Adrenal gland (tissue), 5 donors: ENCODE data around the gene TADA2B.

Source experiments
- POLR2A ChIP-seq, 2 donors: fragments of 450-650 bp; IDR thresholded peaks; one replicate each; pipeline ENCODE4 v1.6.1; 2017; ENCODE audit warnings: antibody characterized with exemption in 2 of 2, mild to moderate bottlenecking in 2 of 2, moderate library complexity in 1 of 2
- TF ChIP-seq, protein P1 (sequence below), 6 experiments: fragments of 450-650 bp in 4 of 6; fragments of 200-600 bp in 2 of 6; sonication (generic) in 1 of 6; IDR thresholded peaks; 1 replicate in 5 of 6; 2 replicates in 1 of 6; pipeline versions ENCODE4 v1.5.1 to v1.8.0; 2016 to 2021; ENCODE audit warnings: antibody characterized with exemption in 6 of 6, mild to moderate bottlenecking in 2 of 6, moderate library complexity in 1 of 6
- donor health status: DM: no; HTN: no; CAD: no.

GRCh38 chr4:7041246-7041645 lies 1.9 kb upstream of the TADA2B start:
- TF ChIP-seq, protein P1, sequence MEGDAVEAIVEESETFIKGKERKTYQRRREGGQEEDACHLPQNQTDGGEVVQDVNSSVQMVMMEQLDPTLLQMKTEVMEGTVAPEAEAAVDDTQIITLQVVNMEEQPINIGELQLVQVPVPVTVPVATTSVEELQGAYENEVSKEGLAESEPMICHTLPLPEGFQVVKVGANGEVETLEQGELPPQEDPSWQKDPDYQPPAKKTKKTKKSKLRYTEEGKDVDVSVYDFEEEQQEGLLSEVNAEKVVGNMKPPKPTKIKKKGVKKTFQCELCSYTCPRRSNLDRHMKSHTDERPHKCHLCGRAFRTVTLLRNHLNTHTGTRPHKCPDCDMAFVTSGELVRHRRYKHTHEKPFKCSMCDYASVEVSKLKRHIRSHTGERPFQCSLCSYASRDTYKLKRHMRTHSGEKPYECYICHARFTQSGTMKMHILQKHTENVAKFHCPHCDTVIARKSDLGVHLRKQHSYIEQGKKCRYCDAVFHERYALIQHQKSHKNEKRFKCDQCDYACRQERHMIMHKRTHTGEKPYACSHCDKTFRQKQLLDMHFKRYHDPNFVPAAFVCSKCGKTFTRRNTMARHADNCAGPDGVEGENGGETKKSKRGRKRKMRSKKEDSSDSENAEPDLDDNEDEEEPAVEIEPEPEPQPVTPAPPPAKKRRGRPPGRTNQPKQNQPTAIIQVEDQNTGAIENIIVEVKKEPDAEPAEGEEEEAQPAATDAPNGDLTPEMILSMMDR (IDR thresholded peaks at IDR 0.05): no peak
- no peak for TF ChIP-seq POLR2A (IDR thresholded peaks at IDR 0.05)
